ENCODE results near the gene ADGRB3.

ADGRB3 gene

DNA sequence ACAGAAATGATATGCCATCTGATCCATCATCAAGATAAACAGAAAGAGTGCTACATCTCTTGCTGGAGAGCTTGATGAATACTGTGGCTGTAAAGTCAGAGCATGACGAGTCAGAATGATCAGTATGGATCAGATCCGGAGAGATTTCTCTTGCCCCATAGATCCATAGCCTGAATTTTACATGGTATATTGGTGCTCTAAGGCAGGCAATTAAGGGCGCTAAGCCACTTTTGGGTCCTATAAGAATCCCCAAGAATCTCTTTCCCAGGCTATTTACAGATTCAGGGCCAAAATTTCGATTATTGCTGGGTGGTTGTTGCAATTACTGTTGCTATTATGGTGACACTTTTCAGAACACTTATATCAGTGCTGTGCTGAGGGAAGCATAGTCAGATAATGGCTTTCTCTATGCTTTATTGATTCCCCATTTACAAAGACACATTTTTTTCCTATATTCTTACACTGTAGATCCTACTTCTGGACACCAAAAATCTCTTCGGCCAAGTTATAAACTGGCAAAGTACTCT is 94.4 kb downstream of the ADGRB3 start:
- DNase-seq (ENCODE audit: low read depth) = no peak
- no peak overlapping the region for H3K4me3 ChIP-seq (replicated peaks; ENCODE audit: low read depth, low read length)
- TF ChIP-seq CTCF (IDR thresholded peaks at IDR 0.05; ENCODE audit: low read length, missing control alignments) = no peak

GRCh38 chr6:68730291-68731054 is 95.4 kb downstream of the ADGRB3 start:
- no peak overlapping the region for H3K4me3 ChIP-seq (replicated peaks; ENCODE audit: low read depth, low read length)
- no peak for TF ChIP-seq CTCF (IDR thresholded peaks at IDR 0.05; ENCODE audit: low read length, missing control alignments)
- DNase-seq (ENCODE audit: low read depth) = no peak

DNA sequence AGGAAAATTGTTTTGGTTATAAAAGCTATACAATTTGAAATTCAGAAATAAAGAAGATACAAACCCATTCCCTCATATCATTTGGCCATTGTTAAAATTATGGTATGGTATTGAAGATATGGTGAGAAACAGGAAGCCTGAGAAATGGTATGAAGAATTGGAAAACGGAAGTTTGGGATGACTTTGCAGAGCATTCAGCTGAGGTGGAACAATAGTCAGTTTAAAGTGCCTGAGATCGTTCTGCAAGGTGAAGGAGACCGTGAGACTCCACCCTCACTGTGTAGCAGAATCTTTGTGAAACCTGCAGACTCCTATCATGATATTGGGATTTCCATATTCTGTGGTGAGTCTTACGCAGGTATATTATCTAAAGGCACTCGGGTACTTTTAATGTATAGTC is 97.3 kb downstream of the ADGRB3 start:
- TF ChIP-seq CTCF (IDR thresholded peaks at IDR 0.05; ENCODE audit: low read length, missing control alignments) = no peak
- no peak overlapping the region for H3K4me3 ChIP-seq (replicated peaks; ENCODE audit: low read depth, low read length)
- DNase-seq (ENCODE audit: low read depth) = no peak

DNA sequence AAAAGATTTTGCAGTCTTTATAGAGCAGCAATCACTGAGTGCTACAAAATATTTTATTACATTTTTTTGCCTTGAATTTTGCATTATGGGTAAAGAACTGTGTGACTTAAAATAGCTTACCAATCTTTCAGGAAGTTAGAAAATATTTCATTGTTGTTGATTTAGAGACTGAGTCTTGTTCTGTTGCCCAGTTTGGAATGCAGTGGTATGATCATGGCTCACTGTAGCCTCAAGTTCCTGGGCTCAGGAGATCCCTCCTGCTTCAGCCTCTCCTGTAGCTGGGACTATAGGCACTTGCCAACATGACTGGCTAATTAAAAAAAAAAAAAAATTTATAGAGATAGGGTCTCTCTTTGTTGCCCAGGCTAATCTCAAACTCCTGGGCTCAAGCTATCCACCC is 100.8 kb downstream of the ADGRB3 start:
- H3K4me3 ChIP-seq (replicated peaks; ENCODE audit: low read depth, low read length) = no peak overlapping the region
- peak; percentile 16 for DNase-seq (ENCODE audit: low read depth)
- no peak for TF ChIP-seq CTCF (IDR thresholded peaks at IDR 0.05; ENCODE audit: low read length, missing control alignments)

DNA sequence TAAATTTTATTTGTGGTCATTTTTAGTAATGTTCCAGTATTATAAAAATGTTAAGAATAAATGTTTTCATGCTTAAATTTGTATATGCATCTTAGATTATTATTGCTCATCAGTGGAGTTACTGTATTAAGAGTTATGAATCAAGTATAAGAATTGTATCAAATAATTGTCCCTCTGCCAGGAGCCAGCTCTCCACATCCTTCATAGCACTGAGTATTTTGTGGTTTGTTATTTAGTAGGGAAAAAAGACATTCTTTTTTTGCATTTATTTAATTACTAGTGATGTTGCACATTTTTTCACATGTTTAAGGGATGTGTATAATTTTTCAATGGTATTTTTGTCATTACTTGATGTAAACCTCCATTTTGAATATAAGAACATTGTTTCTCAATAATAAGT is 102.0 kb downstream of the ADGRB3 start:
- no peak overlapping the region for H3K4me3 ChIP-seq (replicated peaks; ENCODE audit: low read depth, low read length)
- TF ChIP-seq CTCF (IDR thresholded peaks at IDR 0.05; ENCODE audit: low read length, missing control alignments) = no peak
- DNase-seq (ENCODE audit: low read depth) = no peak

- H3K4me3 ChIP-seq (replicated peaks; ENCODE audit: low read depth, low read length) = no peak overlapping the region
- no peak for DNase-seq (ENCODE audit: low read depth)
- TF ChIP-seq CTCF (IDR thresholded peaks at IDR 0.05; ENCODE audit: low read length, missing control alignments) = no peak
These were observed 103.0 kb downstream of the ADGRB3 start for GRCh38 chr6:68738039-68738438.
